ENCODE measurements around the gene PSMG3.

DNA sequence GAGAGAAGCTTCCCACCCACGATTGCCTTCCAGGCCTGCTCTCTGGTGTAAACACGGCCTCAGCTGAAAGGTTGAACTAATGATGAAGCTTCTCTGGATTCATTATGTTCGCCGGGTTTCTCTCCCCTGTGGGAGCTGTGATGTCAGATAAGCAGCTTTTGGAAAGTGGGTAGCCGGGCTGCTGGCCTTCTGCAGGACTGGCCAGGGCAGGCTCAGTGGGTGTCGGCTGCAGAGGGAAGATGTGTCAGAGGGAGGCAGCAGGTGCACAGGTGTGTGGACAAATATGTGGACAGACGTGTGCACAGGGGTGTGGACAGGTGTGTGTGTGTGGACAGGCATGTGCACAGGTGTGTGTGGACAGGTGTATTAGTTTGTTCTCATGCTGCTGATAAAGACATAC lies 28.5 kb upstream of the PSMG3 start:
- TF ChIP-seq, protein P1, sequence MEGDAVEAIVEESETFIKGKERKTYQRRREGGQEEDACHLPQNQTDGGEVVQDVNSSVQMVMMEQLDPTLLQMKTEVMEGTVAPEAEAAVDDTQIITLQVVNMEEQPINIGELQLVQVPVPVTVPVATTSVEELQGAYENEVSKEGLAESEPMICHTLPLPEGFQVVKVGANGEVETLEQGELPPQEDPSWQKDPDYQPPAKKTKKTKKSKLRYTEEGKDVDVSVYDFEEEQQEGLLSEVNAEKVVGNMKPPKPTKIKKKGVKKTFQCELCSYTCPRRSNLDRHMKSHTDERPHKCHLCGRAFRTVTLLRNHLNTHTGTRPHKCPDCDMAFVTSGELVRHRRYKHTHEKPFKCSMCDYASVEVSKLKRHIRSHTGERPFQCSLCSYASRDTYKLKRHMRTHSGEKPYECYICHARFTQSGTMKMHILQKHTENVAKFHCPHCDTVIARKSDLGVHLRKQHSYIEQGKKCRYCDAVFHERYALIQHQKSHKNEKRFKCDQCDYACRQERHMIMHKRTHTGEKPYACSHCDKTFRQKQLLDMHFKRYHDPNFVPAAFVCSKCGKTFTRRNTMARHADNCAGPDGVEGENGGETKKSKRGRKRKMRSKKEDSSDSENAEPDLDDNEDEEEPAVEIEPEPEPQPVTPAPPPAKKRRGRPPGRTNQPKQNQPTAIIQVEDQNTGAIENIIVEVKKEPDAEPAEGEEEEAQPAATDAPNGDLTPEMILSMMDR (conservative IDR thresholded peaks at IDR 0.05 in 1 of 2, IDR thresholded peaks at IDR 0.05 in 1 of 2; ENCODE audit: extremely low read depth in 1 of 2, insufficient read depth in 1 of 2, low read depth in 1 of 2, low read length in 2 of 2): no peak
- TF ChIP-seq EZH2 (IDR thresholded peaks at IDR 0.05; ENCODE audit: borderline replicate concordance, low read length): no peak

Measured in mammary epithelial cell (primary cell).